H1 (cell line): Measurements from ENCODE around the gene CCDC171. TPM values are rescaled to one million over a fixed set of nuclear protein-coding genes. Genes with fewer than 3 reads are reported as not detected.

ENCODE experiments used
- CTCF ChIA-PET: fragments of 300-600 bp; sonication (Branson Sonifier 250); formaldehyde crosslinking; loops from one replicate; lab custom pipeline; 2021; ENCODE audit not compliant: partially characterized antibody; lab: Charles Lee
- POLR2A ChIA-PET: fragments of 300-600 bp; sonication (Branson Sonifier 250); formaldehyde crosslinking; loops from one replicate; lab custom pipeline; 2021; ENCODE audit warnings: inconsistent platforms; ENCODE audit not compliant: partially characterized antibody; lab: Charles Lee
- DNase-seq, 2 experiments: peaks; one replicate each; pipeline versions ENCODE4 v3.0.0 to v3.0.0-alpha.2; 2010 to 2022; ENCODE audit warnings: low spot score in 2 of 2, low read depth in 1 of 2, mixed read lengths in 1 of 2
- FAIRE-seq: peaks from 2 replicates; lab custom pipeline; 2011; peaks lifted over from hg19 to GRCh38; lab: Jason Lieb, UNC
- H2AFZ ChIP-seq: 2 replicates; pipeline ENCODE4 v1.8.1; 2012; ENCODE audit warnings: low read length, inconsistent platforms
- H2AK5ac ChIP-seq: 2 replicates; pipeline ENCODE4 v1.6.1; 2013; ENCODE audit warnings: low read depth, low read length
- H2BK120ac ChIP-seq: replicated peaks from 2 replicates; pipeline ENCODE3; 2013; ENCODE audit warnings: low read depth, low read length, inconsistent platforms
- H2BK12ac ChIP-seq: 2 replicates; pipeline ENCODE4 v1.6.1; 2013; ENCODE audit warnings: low read depth, low read length
- H2BK15ac ChIP-seq: 2 replicates; pipeline ENCODE4 v1.6.1; 2013; ENCODE audit warnings: low read length
- H2BK20ac ChIP-seq: 2 replicates; pipeline ENCODE4 v1.6.1; 2013; ENCODE audit warnings: low read length
- H2BK5ac ChIP-seq: 2 replicates; pipeline ENCODE4 v1.6.1; 2013; ENCODE audit warnings: low read depth, low read length
- H3K14ac ChIP-seq: 2 replicates; pipeline ENCODE4 v1.6.1; 2013; ENCODE audit warnings: inconsistent platforms; ENCODE audit not compliant: insufficient read length
- H3K18ac ChIP-seq: 2 replicates; pipeline ENCODE4 v1.6.1; 2013; ENCODE audit warnings: low read length; ENCODE audit errors: extremely low read depth
- H3K23ac ChIP-seq: 2 replicates; pipeline ENCODE4 v1.6.1; 2013; ENCODE audit warnings: inconsistent platforms; ENCODE audit not compliant: insufficient read length
- H3K23me2 ChIP-seq: 2 replicates; pipeline ENCODE4 v1.6.1; 2013; ENCODE audit warnings: low read depth, low read length
- H3K27ac ChIP-seq: 2 replicates; pipeline ENCODE4 v1.6.1; 2011; ENCODE audit warnings: low read depth, low read length, inconsistent platforms
- H3K27me3 ChIP-seq, 4 experiments: replicated peaks in 1 of 4; 1 replicate in 1 of 4; 2 replicates in 3 of 4; pipeline versions ENCODE4 v1.6.1 to v1.8.1; 2011 to 2013; ENCODE audit warnings: low read length in 3 of 4, mild to moderate bottlenecking in 3 of 4, inconsistent platforms in 2 of 4, mixed read lengths in 2 of 4, moderate library complexity in 1 of 4; ENCODE audit not compliant: control insufficient read depth in 3 of 4, insufficient read depth in 3 of 4; ENCODE audit errors: extremely low read depth in 1 of 4
- H3K36me3 ChIP-seq, 4 experiments: 2 replicates each; pipeline versions ENCODE4 v1.6.1 to v1.8.1; 2011 to 2013; ENCODE audit warnings: mild to moderate bottlenecking in 4 of 4, low read length in 3 of 4, moderate library complexity in 2 of 4, control low read depth in 1 of 4, inconsistent platforms in 1 of 4; ENCODE audit not compliant: insufficient read depth in 4 of 4, control insufficient read depth in 2 of 4
- H3K4ac ChIP-seq: replicated peaks from 2 replicates; pipeline ENCODE3; 2013; ENCODE audit warnings: low read length, low read depth, mixed read lengths, inconsistent platforms; ENCODE audit not compliant: insufficient read length
- H3K4me1 ChIP-seq, 4 experiments: replicated peaks in 1 of 4; 1 replicate in 1 of 4; 2 replicates in 3 of 4; pipeline versions ENCODE4 v1.6.1 to v1.8.1; 2011 to 2013; ENCODE audit warnings: low read length in 3 of 4, inconsistent platforms in 2 of 4, mixed read lengths in 1 of 4; ENCODE audit not compliant: insufficient read depth in 4 of 4, control insufficient read depth in 3 of 4
- H3K4me2 ChIP-seq, 2 experiments: 2 replicates each; pipeline versions ENCODE4 v1.6.1 to v1.8.1; 2011 to 2013; ENCODE audit warnings: low read depth in 2 of 2, low read length in 2 of 2, control low read depth in 1 of 2, inconsistent platforms in 1 of 2, mild to moderate bottlenecking in 1 of 2; ENCODE audit not compliant: insufficient read depth in 1 of 2
- H3K4me3 ChIP-seq, 4 experiments: fragments of 200-600, 300-600 bp in 1 of 4; sonication (generic), shearing (Covaris generic), sonication (Bioruptor Twin) in 1 of 4; 2 replicates each; pipeline versions ENCODE4 v1.5.1 to v1.8.1; 2011 to 2016; ENCODE audit warnings: low read length in 4 of 4, low read depth in 3 of 4, control low read depth in 2 of 4, inconsistent platforms in 2 of 4, mild to moderate bottlenecking in 2 of 4, mixed read lengths in 1 of 4, moderate library complexity in 1 of 4; ENCODE audit not compliant: insufficient read depth in 2 of 4; ENCODE audit errors: extremely low read depth in 1 of 4
- H3K56ac ChIP-seq: replicated peaks from 2 replicates; pipeline ENCODE3; 2013; ENCODE audit warnings: low read depth, mild to moderate bottlenecking, mixed read lengths, low read length, inconsistent platforms; ENCODE audit not compliant: insufficient read length
- H3K79me1 ChIP-seq: 2 replicates; pipeline ENCODE4 v1.6.1; 2013; ENCODE audit warnings: low read depth, low read length, control low read depth
- H3K79me2 ChIP-seq, 2 experiments: 2 replicates each; pipeline versions ENCODE4 v1.6.1 to v1.8.1; 2012 to 2013; ENCODE audit warnings: low read length in 2 of 2, mild to moderate bottlenecking in 2 of 2, inconsistent platforms in 1 of 2; ENCODE audit not compliant: insufficient read depth in 2 of 2, control insufficient read depth in 1 of 2
- H3K9ac ChIP-seq, 4 experiments: replicated peaks in 1 of 4; 1 replicate in 1 of 4; 2 replicates in 3 of 4; pipeline versions ENCODE4 v1.6.1 to v1.8.1; 2011 to 2013; ENCODE audit warnings: low read depth in 3 of 4, low read length in 3 of 4, control low read depth in 2 of 4, mild to moderate bottlenecking in 2 of 4, moderate library complexity in 2 of 4, inconsistent platforms in 1 of 4; ENCODE audit errors: extremely low read depth in 1 of 4
- H3K9me3 ChIP-seq, 2 experiments: 2 replicates each; pipeline versions ENCODE4 v1.6.1 to v1.8.1; 2012 to 2013; ENCODE audit warnings: mild to moderate bottlenecking in 2 of 2, moderate library complexity in 2 of 2, control low read depth in 1 of 2, inconsistent platforms in 1 of 2, low read depth in 1 of 2, low read length in 1 of 2, mixed read lengths in 1 of 2; ENCODE audit not compliant: insufficient read depth in 2 of 2
- H4K20me1 ChIP-seq, 2 experiments: replicated peaks in 1 of 2; 2 replicates each; pipeline versions ENCODE3 to v1.8.1; 2011 to 2013; ENCODE audit warnings: inconsistent platforms in 2 of 2, low read length in 2 of 2, mild to moderate bottlenecking in 1 of 2; ENCODE audit not compliant: insufficient read depth in 2 of 2, control insufficient read depth in 1 of 2
- H4K5ac ChIP-seq: 2 replicates; pipeline ENCODE4 v1.6.1; 2013; ENCODE audit warnings: low read length, low read depth, mixed read lengths, inconsistent platforms; ENCODE audit not compliant: insufficient read length
- H4K8ac ChIP-seq: 2 replicates; pipeline ENCODE4 v1.8.0; 2013; ENCODE audit warnings: mild to moderate bottlenecking, moderate library complexity, low read length, inconsistent platforms; ENCODE audit not compliant: insufficient read depth; ENCODE audit errors: extremely low read depth
- H4K91ac ChIP-seq: replicated peaks from 2 replicates; pipeline ENCODE3; 2013; ENCODE audit warnings: low read length, mixed read lengths, inconsistent platforms; ENCODE audit not compliant: insufficient read length
- CBX5 ChIP-seq: fragments of 300-800, 300-1000 bp; sonication (generic); IDR thresholded peaks from 2 replicates; pipeline ENCODE4 v1.7.1; 2016; ENCODE audit warnings: antibody characterized with exemption, low read length, low read depth
- CREB1 ChIP-seq: IDR thresholded peaks from 2 replicates; pipeline ENCODE4 v1.6.1; 2012; ENCODE audit warnings: inconsistent platforms
- GABPA ChIP-seq: IDR thresholded peaks from 2 replicates; pipeline ENCODE4 v1.6.1; 2011; ENCODE audit warnings: mild to moderate bottlenecking, low read length, moderate library complexity, borderline replicate concordance; ENCODE audit not compliant: insufficient read depth
- POLR2A ChIP-seq, 2 experiments: IDR thresholded peaks; 1 replicate in 1 of 2; 2 replicates in 1 of 2; pipeline ENCODE4 v1.6.1; 2011; ENCODE audit warnings: low read depth in 2 of 2, low read length in 2 of 2, mild to moderate bottlenecking in 2 of 2; ENCODE audit errors: control extremely low read depth in 1 of 2
- POU5F1 ChIP-seq: IDR thresholded peaks from 2 replicates; pipeline ENCODE4 v1.6.1; 2011; ENCODE audit warnings: low read depth, mild to moderate bottlenecking, low read length, moderate library complexity
- SP4 ChIP-seq: IDR thresholded peaks from 2 replicates; pipeline ENCODE4 v1.6.1; 2012; ENCODE audit warnings: low read length, inconsistent platforms
- SRF ChIP-seq: IDR thresholded peaks from 2 replicates; pipeline ENCODE4 v1.6.1; 2011; ENCODE audit warnings: mild to moderate bottlenecking, low read depth, low read length, moderate library complexity
- WGBS, 2 experiments: shearing (Covaris generic) in 1 of 2; methylation state at CpG; one replicate each; pipeline versions ENCODE4 v1.1.6 to v1.1.7; 2013 to 2015; ENCODE audit warnings: low lambda C conversion rate in 2 of 2, mixed read lengths in 2 of 2, inconsistent platforms in 1 of 2, low coverage in 1 of 2, missing lambda C conversion rate in 1 of 2; ENCODE audit not compliant: insufficient replicate concordance in 2 of 2, insufficient coverage in 1 of 2, insufficient read length in 1 of 2; ENCODE audit errors: extremely low coverage in 1 of 2, missing lambda C conversion rate in 1 of 2; 5-methylcytosine and 5-hydroxymethylcytosine counted together
- polyA plus RNA-seq, 7 experiments: library from polyadenylated mRNA; depleted of rRNA in 3 of 7; stranded (reverse) in 5 of 7; unstranded in 2 of 7; fragments of >200 nt in 5 of 7; fragments of 200-250 nt in 2 of 7; gene quantifications; 1 replicate in 5 of 7; 2 replicates in 1 of 7; 4 replicates in 1 of 7; pipeline versions ENCODE4 v1.2.1 to v1.2.3, GENCODE V29; 2011 to 2013; ENCODE audit warnings: missing spikeins in 2 of 7, mixed read lengths in 2 of 7
- total RNA-seq: library from RNA; stranded (reverse); fragmentation: NEBNext Ultra II Directional; extraction: Animal tissue kit (Norgen Biotek cat#: 25700); gene quantifications from 2 replicates; pipeline ENCODE4 v1.2.1, GENCODE V29; 2021

CCDC171 gene
- total and polyA plus RNA-seq, 2 of the 8 experiments (the other 6 are each of a cell fraction or from before 2014, with no cell fraction given): 0.83 to 2.3 TPM

GRCh38 chr9:15942831-15943424 lies 390.1 kb downstream of the CCDC171 start:
- TF ChIP-seq SRF (peak; percentile 28; the same call in 1 of the 2 replicates), CREB1 (no peak), POLR2A (IDR thresholded peaks at IDR 0.05; ENCODE audit: control extremely low read depth in 1 of 2, low read depth in 2 of 2, low read length in 2 of 2) (no peak), POU5F1 (no peak), SP4 (no peak), CBX5 (no peak), GABPA (no peak)
- TF ChIP-seq, all 59 proteins: peak for 1
- Histone ChIP-seq H3K79me2 (no peaks in the 10 kb centered on the region), H3K27ac (no peak overlapping the region), H4K20me1 (no peaks in the 10 kb centered on the region), H2BK15ac (no peak overlapping the region), H3K4me1 (0 out of 7 replicates have a peak, but pooled peaks cover 0 to 2% (median 0%) of the 10 kb centered on the region in 4 experiments), H3K23me2 (no peaks in the 10 kb centered on the region), H3K4me2 (no peak overlapping the region), H2AFZ (no peak overlapping the region), H4K91ac (no peak overlapping the region), H3K4me3 (no peak overlapping the region), H3K23ac (no peak overlapping the region), H2AK5ac (no peak overlapping the region), H3K14ac (no peak overlapping the region), H4K8ac (no peak overlapping the region), H2BK12ac (no peak overlapping the region), H4K5ac (no peak overlapping the region), H3K9me3 (no peaks in the 10 kb centered on the region), H3K79me1 (no peaks in the 10 kb centered on the region), H3K27me3 (no peaks in the 10 kb centered on the region), H3K36me3 (no peaks in the 10 kb centered on the region), H2BK20ac (no peak overlapping the region), H3K9ac (no peak overlapping the region), H2BK120ac (no peak overlapping the region), H3K4ac (no peak overlapping the region), H3K56ac (no peak overlapping the region), H3K18ac (no peak overlapping the region), H2BK5ac (no peak overlapping the region)
- ChIA-PET CTCF (interaction anchor here (1.9 kb wide), 1 partner anchor 191 kb away, joined by 5 read pairs; no protein-coding TSS in a partner anchor), POLR2A (no interaction called here)
- WGBS, 2 experiments: 79% methylated on average over 3 of the region's 3 CpGs; no CpG with 5 or more reads in 1 of the 2 experiments
- DNase-seq (no peak), FAIRE-seq (no peak)
